ENCODE results near the gene KCNG3. TPM values are rescaled to one million over a fixed set of nuclear protein-coding genes. Genes with fewer than 3 reads are reported as not detected.

The KCNG3 gene
- total RNA-seq, 1 donor from 2014 or later: 1.2 TPM

Small RNAs within 50 kb of the gene (small RNA-seq; reads per million reads assigned to genes)
- gene RF00017 (not detected), gene RF00612 (not detected)

Other genes with a start within 250 kb of the KCNG3 start
- 198 TPM for gene COX7A2L, start 132.8 kb downstream of the KCNG3 start, total RNA-seq
- gene MTA3, start 74.7 kb upstream of the KCNG3 start, total RNA-seq: 30.6 TPM

All from frontal cortex (tissue), 1 donor.